ENCODE results near the gene MBP. TPM values are rescaled to one million over a fixed set of nuclear protein-coding genes. Genes with fewer than 3 reads are reported as not detected.

The MBP gene
- total RNA-seq, 6 experiments from 2014 or later = 0.05 to 0.23 (median 0.12) TPM; not detected in 1

DNA sequence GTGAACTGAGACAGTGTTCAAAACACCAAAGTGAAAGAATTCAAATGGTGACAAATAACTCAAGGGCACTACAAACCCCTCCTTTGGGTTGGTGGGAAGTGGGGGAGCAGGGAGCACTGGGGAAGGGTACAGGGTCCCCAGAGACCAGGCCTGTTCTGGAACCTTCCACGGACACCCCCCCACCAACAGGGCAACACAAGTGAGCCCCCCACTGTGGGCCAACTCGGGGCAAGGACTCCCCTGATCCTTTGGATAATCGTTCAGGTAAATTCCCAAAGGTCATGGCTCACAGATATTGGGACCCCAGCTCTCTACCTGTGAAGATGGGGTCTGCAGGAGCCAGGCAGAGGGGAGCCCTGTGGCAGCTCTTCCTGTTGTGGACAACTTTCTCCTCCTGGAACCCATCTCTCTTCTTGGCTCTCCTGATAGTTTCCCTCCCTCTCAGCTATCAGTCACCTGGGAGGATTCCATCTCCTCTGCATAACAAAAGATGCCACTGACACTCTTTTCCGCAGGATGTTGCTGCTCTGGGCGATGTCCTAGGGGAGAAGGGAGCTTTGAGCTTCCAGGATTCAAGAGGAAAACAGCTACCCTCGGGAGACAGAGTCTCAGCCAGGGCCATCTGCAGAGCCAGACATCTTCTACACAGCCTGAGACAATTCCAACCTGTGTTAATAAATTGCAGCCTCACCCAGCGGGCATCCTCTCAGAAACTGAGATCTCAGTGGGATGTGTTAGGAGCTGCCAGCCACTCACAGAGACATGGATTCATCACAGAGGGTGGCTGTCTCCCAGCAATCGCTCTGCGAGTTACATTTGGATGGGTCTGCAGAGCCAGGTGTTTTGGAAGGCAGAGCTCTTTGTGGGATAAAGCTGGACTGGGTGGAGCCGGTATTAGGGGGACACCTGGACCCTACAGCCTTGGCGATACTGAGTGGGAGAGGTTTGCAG lies 35.4 kb downstream of the MBP start:
- Mint-ChIP-seq H3K4me3 (no peak overlapping the region), H3K27ac (no peak overlapping the region), H3K36me3 (ENCODE audit: low read depth) (no peaks in the 10 kb centered on the region), H3K27me3 (ENCODE audit: insufficient read depth) (peaks cover 6% of the 10 kb centered on the region), H3K4me1 (ENCODE audit: low read depth) (peaks cover 31% of the 10 kb centered on the region), H3K9me3 (no peaks in the 10 kb centered on the region)
- no peak for DNase-seq
- TF ChIP-seq, protein P1, sequence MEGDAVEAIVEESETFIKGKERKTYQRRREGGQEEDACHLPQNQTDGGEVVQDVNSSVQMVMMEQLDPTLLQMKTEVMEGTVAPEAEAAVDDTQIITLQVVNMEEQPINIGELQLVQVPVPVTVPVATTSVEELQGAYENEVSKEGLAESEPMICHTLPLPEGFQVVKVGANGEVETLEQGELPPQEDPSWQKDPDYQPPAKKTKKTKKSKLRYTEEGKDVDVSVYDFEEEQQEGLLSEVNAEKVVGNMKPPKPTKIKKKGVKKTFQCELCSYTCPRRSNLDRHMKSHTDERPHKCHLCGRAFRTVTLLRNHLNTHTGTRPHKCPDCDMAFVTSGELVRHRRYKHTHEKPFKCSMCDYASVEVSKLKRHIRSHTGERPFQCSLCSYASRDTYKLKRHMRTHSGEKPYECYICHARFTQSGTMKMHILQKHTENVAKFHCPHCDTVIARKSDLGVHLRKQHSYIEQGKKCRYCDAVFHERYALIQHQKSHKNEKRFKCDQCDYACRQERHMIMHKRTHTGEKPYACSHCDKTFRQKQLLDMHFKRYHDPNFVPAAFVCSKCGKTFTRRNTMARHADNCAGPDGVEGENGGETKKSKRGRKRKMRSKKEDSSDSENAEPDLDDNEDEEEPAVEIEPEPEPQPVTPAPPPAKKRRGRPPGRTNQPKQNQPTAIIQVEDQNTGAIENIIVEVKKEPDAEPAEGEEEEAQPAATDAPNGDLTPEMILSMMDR (IDR thresholded peaks at IDR 0.05) = no peak

DNA sequence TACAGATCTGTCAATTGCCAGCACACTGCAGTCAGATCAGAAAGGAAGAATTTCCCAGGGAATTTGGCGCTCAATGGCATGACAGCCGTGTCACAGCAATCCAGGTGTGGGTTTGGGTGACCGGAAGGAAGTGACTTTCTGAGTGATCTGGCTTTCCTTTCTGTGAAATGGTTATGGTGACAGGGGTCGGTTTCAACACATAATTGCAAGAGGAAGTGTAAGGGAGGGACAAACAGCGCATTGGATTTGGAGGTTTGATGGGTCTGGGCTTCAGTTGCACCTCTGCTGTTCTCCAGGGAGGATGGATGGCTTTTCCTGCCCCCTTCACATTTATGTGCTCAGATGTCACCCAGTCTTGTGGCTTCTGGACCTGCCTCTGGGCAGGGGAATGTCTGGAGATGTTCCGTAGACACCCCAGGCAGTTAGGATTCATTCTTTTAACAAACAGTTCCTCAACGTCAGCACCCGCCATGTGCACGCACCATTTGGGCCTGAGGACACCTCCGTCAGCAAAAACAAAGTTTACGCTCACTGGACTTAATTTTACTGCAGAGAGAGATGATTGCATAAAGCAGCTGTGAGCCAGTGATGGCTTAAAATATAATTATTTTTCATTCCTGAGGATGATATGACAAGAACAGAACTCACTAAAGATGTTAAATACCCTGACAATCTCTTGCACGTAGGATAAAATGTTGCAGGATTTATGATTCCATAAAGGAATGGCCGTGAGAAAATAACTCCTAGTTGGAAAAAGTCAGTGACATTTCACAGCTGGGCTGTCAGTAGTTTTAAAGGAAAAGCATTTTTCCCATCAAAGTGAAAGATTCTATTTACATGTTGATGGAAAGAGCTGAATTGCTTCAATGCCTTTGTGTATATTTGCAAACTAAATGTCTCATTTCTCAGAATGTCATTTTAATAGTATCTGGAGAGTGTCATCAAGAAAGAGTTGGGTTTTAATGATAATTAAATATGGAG lies 36.9 kb downstream of the MBP start:
- H3K36me3 Mint-ChIP-seq (ENCODE audit: low read depth) = no peaks in the 10 kb centered on the region
- no peak overlapping the region for H3K4me3 Mint-ChIP-seq
- H3K9me3 Mint-ChIP-seq = no peaks in the 10 kb centered on the region
- TF ChIP-seq, protein P1 (IDR thresholded peaks at IDR 0.05) = no peak
- no peak for DNase-seq
- peaks cover 15% of the 10 kb centered on the region for H3K4me1 Mint-ChIP-seq (ENCODE audit: low read depth)
- no peak overlapping the region for H3K27ac Mint-ChIP-seq
- H3K27me3 Mint-ChIP-seq (ENCODE audit: insufficient read depth) = peaks cover 8% of the 10 kb centered on the region

DNA sequence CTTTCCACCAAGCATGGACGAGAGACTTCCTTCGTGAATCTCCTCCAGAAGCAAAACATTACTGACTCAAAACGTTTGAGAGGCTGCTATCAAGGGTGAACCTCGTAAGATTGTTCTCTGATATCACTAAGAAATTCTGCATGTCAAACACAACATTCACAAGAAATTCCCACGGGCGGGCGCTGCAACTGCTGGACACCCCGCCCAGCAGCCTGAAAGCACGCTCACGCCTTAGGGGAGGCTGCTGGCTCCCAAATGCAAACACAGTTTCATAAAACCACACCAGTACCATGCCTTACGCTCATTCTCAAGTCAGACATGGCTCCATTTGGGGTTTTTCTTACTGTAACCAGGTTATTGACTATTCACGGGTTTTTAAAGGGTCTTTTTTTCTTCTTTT lies 39.0 kb downstream of the MBP start:
- H3K27ac Mint-ChIP-seq = no peak overlapping the region
- H3K4me1 Mint-ChIP-seq (ENCODE audit: low read depth) = peaks cover 7% of the 10 kb centered on the region; the same call in 1 of the 2 replicates
- TF ChIP-seq, protein P1 (IDR thresholded peaks at IDR 0.05) = no peak
- DNase-seq = no peak
- peaks cover 8% of the 10 kb centered on the region for H3K27me3 Mint-ChIP-seq (ENCODE audit: insufficient read depth)
- H3K9me3 Mint-ChIP-seq = no peaks in the 10 kb centered on the region
- H3K36me3 Mint-ChIP-seq (ENCODE audit: low read depth) = no peaks in the 10 kb centered on the region
- no peak overlapping the region for H3K4me3 Mint-ChIP-seq

DNA sequence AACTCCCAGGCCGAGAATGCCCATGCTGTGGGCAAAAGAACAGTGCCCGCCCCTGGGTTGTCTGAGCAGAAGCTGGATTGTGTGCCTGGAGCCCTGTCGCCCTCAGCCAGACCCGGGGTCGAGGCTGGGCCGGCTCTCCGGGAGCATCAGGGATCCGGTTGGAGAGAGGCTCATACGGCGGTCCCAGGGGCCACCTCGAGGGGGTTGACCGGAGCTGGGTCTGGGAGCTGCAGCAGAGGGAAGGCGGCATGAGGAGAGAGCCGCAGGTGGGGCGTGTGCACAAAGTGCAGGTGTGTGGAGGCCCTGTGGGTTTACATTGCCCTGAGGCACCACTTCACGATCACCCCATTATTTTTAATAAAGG lies 39.5 kb downstream of the MBP start:
- no peaks in the 10 kb centered on the region for H3K36me3 Mint-ChIP-seq (ENCODE audit: low read depth)
- peaks cover 3% of the 10 kb centered on the region; the same call in 1 of the 2 replicates for H3K4me1 Mint-ChIP-seq (ENCODE audit: low read depth)
- TF ChIP-seq, protein P1 (IDR thresholded peaks at IDR 0.05) = no peak
- peaks cover 8% of the 10 kb centered on the region for H3K27me3 Mint-ChIP-seq (ENCODE audit: insufficient read depth)
- no peaks in the 10 kb centered on the region for H3K9me3 Mint-ChIP-seq
- no peak overlapping the region for H3K27ac Mint-ChIP-seq
- no peak overlapping the region for H3K4me3 Mint-ChIP-seq
- DNase-seq = no peak
